IPS-18c (cell line): ENCODE results near the gene FGB.
A peak's percentile ranks its signal among the peaks of the same experiment; 100 is the strongest.

ENCODE experiments used
- H3K4me3 ChIP-seq: 2 replicates; pipeline ENCODE4 v1.7.0; 2013; ENCODE audit warnings: low read depth, mild to moderate bottlenecking, low read length, moderate library complexity; ENCODE audit not compliant: insufficient read depth
- H3K9me3 ChIP-seq: one replicate; pipeline ENCODE4 v1.6.1; 2013; ENCODE audit warnings: mild to moderate bottlenecking, low read length, moderate library complexity; ENCODE audit not compliant: control insufficient read depth, insufficient read depth

Gene FGB

GRCh38 chr4:154562697-154563254 lies at the start of gene FGB:
FGB (plus strand) TSS chr4:154563011; CDS start chr4:154563019, 8 bp downstream.
- Histone ChIP-seq H3K4me3 (no peak within 1 kb of the TSS), H3K9me3 (no peaks in the 10 kb centered on the region)

GRCh38 chr4:154516318-154517029 lies 46.3 kb upstream of the FGB start:
- Histone ChIP-seq H3K9me3 (no peaks in the 10 kb centered on the region), H3K4me3 (no peak overlapping the region)

GRCh38 chr4:154517591-154517990 lies 45.2 kb upstream of the FGB start:
- Histone ChIP-seq H3K4me3 (no peak overlapping the region), H3K9me3 (no peaks in the 10 kb centered on the region)

GRCh38 chr4:154519214-154519613 lies 43.6 kb upstream of the FGB start:
- Histone ChIP-seq H3K4me3 (no peak overlapping the region), H3K9me3 (no peaks in the 10 kb centered on the region)

GRCh38 chr4:154521607-154522006 lies 41.2 kb upstream of the FGB start:
- Histone ChIP-seq H3K9me3 (no peaks in the 10 kb centered on the region), H3K4me3 (no peak overlapping the region)

- H3K9me3 ChIP-seq = no peaks in the 10 kb centered on the region
- H3K4me3 ChIP-seq = no peak overlapping the region
Measured at GRCh38 chr4:154526151-154526550, 36.7 kb upstream of the FGB start.

- H3K4me3 ChIP-seq = no peak overlapping the region
Measured at GRCh38 chr4:154527308-154527707, 35.5 kb upstream of the FGB start.

GRCh38 chr4:154528869-154529268 lies 33.9 kb upstream of the FGB start:
- H3K9me3 ChIP-seq = no peaks in the 10 kb centered on the region
- H3K4me3 ChIP-seq = no peak overlapping the region

More at GRCh38 chr4:154527308-154527707, 35.5 kb upstream of the FGB start:
- no peaks in the 10 kb centered on the region for H3K9me3 ChIP-seq

GRCh38 chr4:154529728-154530519 lies 32.9 kb upstream of the FGB start:
- no peak overlapping the region for H3K4me3 ChIP-seq
- no peaks in the 10 kb centered on the region for H3K9me3 ChIP-seq

GRCh38 chr4:154534296-154534695 lies 28.5 kb upstream of the FGB start:
- H3K4me3 ChIP-seq = no peak overlapping the region

GRCh38 chr4:154542271-154542879 lies 20.4 kb upstream of the FGB start:
- Histone ChIP-seq H3K9me3 (no peaks in the 10 kb centered on the region), H3K4me3 (no peak overlapping the region)

More at GRCh38 chr4:154534296-154534695, 28.5 kb upstream of the FGB start:
- H3K9me3 ChIP-seq = no peaks in the 10 kb centered on the region

GRCh38 chr4:154545689-154546088 lies 17.1 kb upstream of the FGB start:
- Histone ChIP-seq H3K9me3 (no peaks in the 10 kb centered on the region), H3K4me3 (no peak overlapping the region)

- Histone ChIP-seq H3K9me3 (no peaks in the 10 kb centered on the region), H3K4me3 (peak within 1 kb of the TSS; percentile 72)
Measured at GRCh38 chr4:154549894-154550790, 12.7 kb upstream of the FGB start, which contains the start of gene PLRG1. PLRG1 (minus strand) TSS chr4:154550400; CDS start chr4:154550308, 92 bp downstream.

GRCh38 chr4:154551872-154552686 lies 10.7 kb upstream of the FGB start:
- no peaks in the 10 kb centered on the region for H3K9me3 ChIP-seq

GRCh38 chr4:154559141-154559493 lies 3.7 kb upstream of the FGB start:
- Histone ChIP-seq H3K4me3 (no peak overlapping the region), H3K9me3 (no peaks in the 10 kb centered on the region)

More at GRCh38 chr4:154551872-154552686, 10.7 kb upstream of the FGB start:
- no peak overlapping the region for H3K4me3 ChIP-seq
